Liver (tissue), 3 donors: ENCODE results near the gene KIRREL3.

Experiments used
- SP1 ChIP-seq: IDR thresholded peaks from 2 replicates; pipeline ENCODE4 v1.6.1; 2018; ENCODE audit warnings: antibody characterized with exemption, mild to moderate bottlenecking
- TF ChIP-seq, protein P1 (sequence below): fragments of 150-350 bp; IDR thresholded peaks from 2 replicates; pipeline ENCODE4 v1.5.1; 2017; ENCODE audit warnings: improper control_type of control experiment, low read depth, low read length; ENCODE audit not compliant: missing input control
- TF ChIP-seq, protein P2 (sequence below): IDR thresholded peaks from 2 replicates; pipeline ENCODE4 v1.6.1; 2016; ENCODE audit warnings: antibody characterized with exemption, mild to moderate bottlenecking
- TF ChIP-seq, protein P3 (sequence below): IDR thresholded peaks from 2 replicates; pipeline ENCODE4 v1.6.1; 2016; ENCODE audit warnings: antibody characterized with exemption
- donor health status: healthy.
- donor health status: healthy.

DNA sequence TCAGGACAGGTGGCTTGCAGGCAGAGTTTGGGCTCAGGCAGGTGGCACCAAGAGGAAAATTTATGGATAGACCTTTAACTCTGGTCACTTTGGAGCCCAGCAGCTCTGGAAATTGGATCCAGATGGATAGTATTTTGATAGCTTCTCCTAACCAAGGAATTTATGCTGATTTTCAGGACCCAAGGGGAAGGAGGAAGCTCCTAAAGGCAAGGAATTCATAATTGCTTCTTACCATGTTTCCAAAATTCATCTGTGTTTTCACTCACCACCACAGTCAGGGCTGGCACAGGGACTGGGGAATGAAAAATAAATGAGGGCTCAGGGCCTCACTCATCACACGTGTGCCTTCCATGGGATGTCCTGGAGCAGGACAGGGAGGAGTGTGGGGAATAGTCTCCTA, 327.3 kb downstream of the KIRREL3 start:
- TF ChIP-seq, protein P1, sequence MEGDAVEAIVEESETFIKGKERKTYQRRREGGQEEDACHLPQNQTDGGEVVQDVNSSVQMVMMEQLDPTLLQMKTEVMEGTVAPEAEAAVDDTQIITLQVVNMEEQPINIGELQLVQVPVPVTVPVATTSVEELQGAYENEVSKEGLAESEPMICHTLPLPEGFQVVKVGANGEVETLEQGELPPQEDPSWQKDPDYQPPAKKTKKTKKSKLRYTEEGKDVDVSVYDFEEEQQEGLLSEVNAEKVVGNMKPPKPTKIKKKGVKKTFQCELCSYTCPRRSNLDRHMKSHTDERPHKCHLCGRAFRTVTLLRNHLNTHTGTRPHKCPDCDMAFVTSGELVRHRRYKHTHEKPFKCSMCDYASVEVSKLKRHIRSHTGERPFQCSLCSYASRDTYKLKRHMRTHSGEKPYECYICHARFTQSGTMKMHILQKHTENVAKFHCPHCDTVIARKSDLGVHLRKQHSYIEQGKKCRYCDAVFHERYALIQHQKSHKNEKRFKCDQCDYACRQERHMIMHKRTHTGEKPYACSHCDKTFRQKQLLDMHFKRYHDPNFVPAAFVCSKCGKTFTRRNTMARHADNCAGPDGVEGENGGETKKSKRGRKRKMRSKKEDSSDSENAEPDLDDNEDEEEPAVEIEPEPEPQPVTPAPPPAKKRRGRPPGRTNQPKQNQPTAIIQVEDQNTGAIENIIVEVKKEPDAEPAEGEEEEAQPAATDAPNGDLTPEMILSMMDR, result no peak
- TF ChIP-seq, protein P2, sequence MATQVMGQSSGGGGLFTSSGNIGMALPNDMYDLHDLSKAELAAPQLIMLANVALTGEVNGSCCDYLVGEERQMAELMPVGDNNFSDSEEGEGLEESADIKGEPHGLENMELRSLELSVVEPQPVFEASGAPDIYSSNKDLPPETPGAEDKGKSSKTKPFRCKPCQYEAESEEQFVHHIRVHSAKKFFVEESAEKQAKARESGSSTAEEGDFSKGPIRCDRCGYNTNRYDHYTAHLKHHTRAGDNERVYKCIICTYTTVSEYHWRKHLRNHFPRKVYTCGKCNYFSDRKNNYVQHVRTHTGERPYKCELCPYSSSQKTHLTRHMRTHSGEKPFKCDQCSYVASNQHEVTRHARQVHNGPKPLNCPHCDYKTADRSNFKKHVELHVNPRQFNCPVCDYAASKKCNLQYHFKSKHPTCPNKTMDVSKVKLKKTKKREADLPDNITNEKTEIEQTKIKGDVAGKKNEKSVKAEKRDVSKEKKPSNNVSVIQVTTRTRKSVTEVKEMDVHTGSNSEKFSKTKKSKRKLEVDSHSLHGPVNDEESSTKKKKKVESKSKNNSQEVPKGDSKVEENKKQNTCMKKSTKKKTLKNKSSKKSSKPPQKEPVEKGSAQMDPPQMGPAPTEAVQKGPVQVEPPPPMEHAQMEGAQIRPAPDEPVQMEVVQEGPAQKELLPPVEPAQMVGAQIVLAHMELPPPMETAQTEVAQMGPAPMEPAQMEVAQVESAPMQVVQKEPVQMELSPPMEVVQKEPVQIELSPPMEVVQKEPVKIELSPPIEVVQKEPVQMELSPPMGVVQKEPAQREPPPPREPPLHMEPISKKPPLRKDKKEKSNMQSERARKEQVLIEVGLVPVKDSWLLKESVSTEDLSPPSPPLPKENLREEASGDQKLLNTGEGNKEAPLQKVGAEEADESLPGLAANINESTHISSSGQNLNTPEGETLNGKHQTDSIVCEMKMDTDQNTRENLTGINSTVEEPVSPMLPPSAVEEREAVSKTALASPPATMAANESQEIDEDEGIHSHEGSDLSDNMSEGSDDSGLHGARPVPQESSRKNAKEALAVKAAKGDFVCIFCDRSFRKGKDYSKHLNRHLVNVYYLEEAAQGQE, result no peak
- TF ChIP-seq, protein P3, sequence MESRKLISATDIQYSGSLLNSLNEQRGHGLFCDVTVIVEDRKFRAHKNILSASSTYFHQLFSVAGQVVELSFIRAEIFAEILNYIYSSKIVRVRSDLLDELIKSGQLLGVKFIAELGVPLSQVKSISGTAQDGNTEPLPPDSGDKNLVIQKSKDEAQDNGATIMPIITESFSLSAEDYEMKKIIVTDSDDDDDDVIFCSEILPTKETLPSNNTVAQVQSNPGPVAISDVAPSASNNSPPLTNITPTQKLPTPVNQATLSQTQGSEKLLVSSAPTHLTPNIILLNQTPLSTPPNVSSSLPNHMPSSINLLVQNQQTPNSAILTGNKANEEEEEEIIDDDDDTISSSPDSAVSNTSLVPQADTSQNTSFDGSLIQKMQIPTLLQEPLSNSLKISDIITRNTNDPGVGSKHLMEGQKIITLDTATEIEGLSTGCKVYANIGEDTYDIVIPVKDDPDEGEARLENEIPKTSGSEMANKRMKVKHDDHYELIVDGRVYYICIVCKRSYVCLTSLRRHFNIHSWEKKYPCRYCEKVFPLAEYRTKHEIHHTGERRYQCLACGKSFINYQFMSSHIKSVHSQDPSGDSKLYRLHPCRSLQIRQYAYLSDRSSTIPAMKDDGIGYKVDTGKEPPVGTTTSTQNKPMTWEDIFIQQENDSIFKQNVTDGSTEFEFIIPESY, result no peak
- no peak for TF ChIP-seq SP1
